Heart left ventricle (tissue), 13 donors: Measurements from ENCODE around the gene CDH23.

Source experiments
- POLR2A ChIP-seq, 2 donors: fragments of 450-650 bp; IDR thresholded peaks; one replicate each; pipeline ENCODE4 v1.6.1; 2017; ENCODE audit warnings: antibody characterized with exemption in 2 of 2, mild to moderate bottlenecking in 2 of 2, moderate library complexity in 2 of 2
- TF ChIP-seq, protein P1 (sequence below), 12 donors: fragments of 200-600 bp; sonication (generic) in 4 of 12; IDR thresholded peaks; one replicate each; pipeline versions ENCODE4 v1.5.0 to v1.8.0; 2018 to 2022; ENCODE audit warnings: antibody characterized with exemption in 12 of 12, mild to moderate bottlenecking in 5 of 12
- donor health status: ischemic (EF 13 %, LVEDD 7.1; RV severe dilation, severe dysfunction).
- donor health status: DM: no; HTN: yes; CAD: no.
- donor health status: DM: no; HTN: no; CAD: no.
- donor health status: ischemic (EF 25% LVEDD 6.9; RV normal size, moderate dysfunction).
- donor health status: ischemic (EF 25% LVEDD 5.7; RV mildly dilated, moderate dysfunction).
- donor health status: ischemic (EF 35%, LVEDD 5.7; RV mildly dilated, moderate dysfunction).
- donor health status: nonischemic (EF 11% LVEDD 7.7; RV severe dilation, severe dysfunction).
- donor health status: DM: yes; HTN: yes; CAD: no.
- donor health status: PGD.
- donor health status: ischemic (EF 29% LVEDD 5.4; RV normal size, mild dysfunction).
- donor health status: nonischemic (EF 23%, LVEDD 6.1; RV moderate dilation, normal function).

- TF ChIP-seq, protein P1, sequence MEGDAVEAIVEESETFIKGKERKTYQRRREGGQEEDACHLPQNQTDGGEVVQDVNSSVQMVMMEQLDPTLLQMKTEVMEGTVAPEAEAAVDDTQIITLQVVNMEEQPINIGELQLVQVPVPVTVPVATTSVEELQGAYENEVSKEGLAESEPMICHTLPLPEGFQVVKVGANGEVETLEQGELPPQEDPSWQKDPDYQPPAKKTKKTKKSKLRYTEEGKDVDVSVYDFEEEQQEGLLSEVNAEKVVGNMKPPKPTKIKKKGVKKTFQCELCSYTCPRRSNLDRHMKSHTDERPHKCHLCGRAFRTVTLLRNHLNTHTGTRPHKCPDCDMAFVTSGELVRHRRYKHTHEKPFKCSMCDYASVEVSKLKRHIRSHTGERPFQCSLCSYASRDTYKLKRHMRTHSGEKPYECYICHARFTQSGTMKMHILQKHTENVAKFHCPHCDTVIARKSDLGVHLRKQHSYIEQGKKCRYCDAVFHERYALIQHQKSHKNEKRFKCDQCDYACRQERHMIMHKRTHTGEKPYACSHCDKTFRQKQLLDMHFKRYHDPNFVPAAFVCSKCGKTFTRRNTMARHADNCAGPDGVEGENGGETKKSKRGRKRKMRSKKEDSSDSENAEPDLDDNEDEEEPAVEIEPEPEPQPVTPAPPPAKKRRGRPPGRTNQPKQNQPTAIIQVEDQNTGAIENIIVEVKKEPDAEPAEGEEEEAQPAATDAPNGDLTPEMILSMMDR (IDR thresholded peaks at IDR 0.05), result no peak
- TF ChIP-seq POLR2A (IDR thresholded peaks at IDR 0.05), result no peak
Observed at GRCh38 chr10:71532878-71533277, 136.2 kb downstream of the CDH23 start.
